PC-9 (cell line): ENCODE data around the gene ZNF444. TPM values are rescaled to one million over a fixed set of nuclear protein-coding genes. Genes with fewer than 3 reads are reported as not detected.

Source experiments
- BruUV-seq: library from RNA; stranded (reverse); fragments of 400-500 nt; replicated peaks from 2 replicates; lab custom pipeline; 2021; lab: Mats Ljungman, UMichigan
- CTCF ChIA-PET: fragments of 300-600 bp; sonication (Branson Sonifier 250); formaldehyde crosslinking; loops from one replicate; lab custom pipeline; 2022; ENCODE audit warnings: antibody characterized with exemption; lab: Charles Lee
- POLR2A ChIA-PET: fragments of 300-600 bp; sonication (Branson Sonifier 250); formaldehyde crosslinking; loops from one replicate; lab custom pipeline; 2022; ENCODE audit warnings: antibody characterized with exemption; ENCODE audit not compliant: unreplicated experiment; lab: Charles Lee
- DNase-seq, 2 experiments: peaks; one replicate each; pipeline versions ENCODE4 v3.0.0 to v3.0.0-alpha.2; 2015 to 2022; ENCODE audit warnings: mixed read lengths in 1 of 2
- H2AFZ ChIP-seq: fragments of 200-600 bp; sonication (generic); 2 replicates; pipeline ENCODE4 v1.8.1; 2017; ENCODE audit warnings: antibody characterized with exemption
- H3F3A ChIP-seq: fragments of 200-600 bp; sonication (generic); 2 replicates; pipeline ENCODE4 v1.8.1; 2017; ENCODE audit warnings: antibody characterized with exemption, mild to moderate bottlenecking, low read depth; ENCODE audit not compliant: insufficient read depth
- H3K27ac ChIP-seq: fragments of 200-600 bp; sonication (generic); 2 replicates; pipeline ENCODE4 v1.6.1; 2016; ENCODE audit warnings: mixed run types
- H3K27me3 ChIP-seq: fragments of 200-600 bp; sonication (generic); 2 replicates; pipeline ENCODE4 v1.6.1; 2016; ENCODE audit warnings: low read depth, mixed run types; ENCODE audit not compliant: insufficient read depth
- H3K36me3 ChIP-seq: fragments of 200-600 bp; sonication (generic); 2 replicates; pipeline ENCODE4 v1.6.1; 2016; ENCODE audit warnings: low read depth, mixed run types
- H3K4me1 ChIP-seq: fragments of 200-600 bp; sonication (generic); replicated peaks from 2 replicates; pipeline ENCODE4 v1.6.1; 2016; ENCODE audit warnings: mixed run types; ENCODE audit not compliant: insufficient read depth
- H3K4me2 ChIP-seq: fragments of 200-600 bp; sonication (generic); 2 replicates; pipeline ENCODE4 v1.6.1; 2017; ENCODE audit warnings: mixed run types
- H3K4me3 ChIP-seq: fragments of 200-600 bp; sonication (generic); 2 replicates; pipeline ENCODE4 v1.6.1; 2016; ENCODE audit warnings: mixed run types
- H3K79me2 ChIP-seq: fragments of 200-600 bp; sonication (generic); 2 replicates; pipeline ENCODE4 v1.6.1; 2017; ENCODE audit warnings: low read depth, mixed run types
- H3K9me2 ChIP-seq: fragments of 200-600 bp; sonication (generic); 2 replicates; pipeline ENCODE4 v1.8.1; 2017; ENCODE audit warnings: mild to moderate bottlenecking; ENCODE audit not compliant: insufficient read depth
- H3K9me3 ChIP-seq: fragments of 200-600 bp; sonication (generic); 2 replicates; pipeline ENCODE4 v1.8.1; 2016; ENCODE audit warnings: low read depth; ENCODE audit not compliant: insufficient read depth
- H4K20me1 ChIP-seq: fragments of 200-600 bp; sonication (generic); 2 replicates; pipeline ENCODE4 v1.8.1; 2017; ENCODE audit not compliant: insufficient read depth
- EZH2 ChIP-seq: fragments of 200-600 bp; sonication (generic); IDR thresholded peaks from 2 replicates; pipeline ENCODE4 v1.8.0; 2017; ENCODE audit warnings: antibody characterized with exemption, low read depth
- intact Hi-C: fragments of 100-400 bp; cut with micrococcal nuclease; formaldehyde crosslinking; loops from one replicate; pipeline ENCODE4 v1.10.0; 2022; ENCODE audit not compliant: unreplicated experiment
- total RNA-seq: library from RNA; stranded (reverse); gene quantifications from 2 replicates; pipeline ENCODE4 v1.2.3, GENCODE V29; 2021
- TF ChIP-seq, protein P1 (sequence below): fragments of 200-600 bp; sonication (generic); conservative IDR thresholded peaks from 2 replicates; pipeline ENCODE4 v1.6.1; 2017; ENCODE audit warnings: mixed run types, antibody characterized with exemption, mild to moderate bottlenecking, moderate library complexity

ZNF444 gene
- total RNA-seq, 1 experiment from 2014 or later = 50.5 TPM

DNA sequence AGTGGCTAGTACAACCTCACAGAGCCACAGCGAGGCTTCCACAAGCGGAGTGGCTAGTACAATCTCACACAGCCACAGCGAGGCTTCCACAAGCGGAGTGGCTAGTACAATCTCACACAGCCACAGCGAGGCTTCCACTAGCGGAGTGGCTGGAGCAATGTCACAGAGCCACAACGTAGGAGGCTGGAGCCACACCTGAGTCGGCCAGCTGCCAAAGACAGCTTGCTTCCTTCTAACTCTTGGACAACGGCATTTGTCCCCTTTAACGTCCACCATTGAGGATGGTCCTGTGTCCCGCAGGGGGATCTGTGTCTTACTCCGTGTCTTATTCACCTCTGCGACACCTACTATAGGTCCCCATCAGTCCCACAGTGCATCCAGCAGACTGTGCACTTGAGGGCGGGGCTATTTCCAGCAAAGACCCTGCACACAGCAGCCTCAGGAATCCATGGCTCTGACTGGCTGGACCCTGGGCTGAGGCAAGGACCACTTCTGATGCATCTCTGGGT lies 23.7 kb upstream of the ZNF444 start:
- no peaks in the 10 kb centered on the region for H3K9me2 ChIP-seq
- TF ChIP-seq, protein P1, sequence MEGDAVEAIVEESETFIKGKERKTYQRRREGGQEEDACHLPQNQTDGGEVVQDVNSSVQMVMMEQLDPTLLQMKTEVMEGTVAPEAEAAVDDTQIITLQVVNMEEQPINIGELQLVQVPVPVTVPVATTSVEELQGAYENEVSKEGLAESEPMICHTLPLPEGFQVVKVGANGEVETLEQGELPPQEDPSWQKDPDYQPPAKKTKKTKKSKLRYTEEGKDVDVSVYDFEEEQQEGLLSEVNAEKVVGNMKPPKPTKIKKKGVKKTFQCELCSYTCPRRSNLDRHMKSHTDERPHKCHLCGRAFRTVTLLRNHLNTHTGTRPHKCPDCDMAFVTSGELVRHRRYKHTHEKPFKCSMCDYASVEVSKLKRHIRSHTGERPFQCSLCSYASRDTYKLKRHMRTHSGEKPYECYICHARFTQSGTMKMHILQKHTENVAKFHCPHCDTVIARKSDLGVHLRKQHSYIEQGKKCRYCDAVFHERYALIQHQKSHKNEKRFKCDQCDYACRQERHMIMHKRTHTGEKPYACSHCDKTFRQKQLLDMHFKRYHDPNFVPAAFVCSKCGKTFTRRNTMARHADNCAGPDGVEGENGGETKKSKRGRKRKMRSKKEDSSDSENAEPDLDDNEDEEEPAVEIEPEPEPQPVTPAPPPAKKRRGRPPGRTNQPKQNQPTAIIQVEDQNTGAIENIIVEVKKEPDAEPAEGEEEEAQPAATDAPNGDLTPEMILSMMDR = no peak
- no peak for TF ChIP-seq EZH2
- no peak overlapping the region for H2AFZ ChIP-seq
- H3K4me2 ChIP-seq = no peak overlapping the region
- BruUV-seq = no TSS peak
- intact Hi-C loops = no loop called here
- H3K9me3 ChIP-seq = no peaks in the 10 kb centered on the region
- no peak overlapping the region for H3K27ac ChIP-seq
- ChIA-PET CTCF (no interaction called here), POLR2A (no interaction called here)
- H3K27me3 ChIP-seq = no peaks in the 10 kb centered on the region
- H3F3A ChIP-seq = peaks cover 23% of the 10 kb centered on the region; the same call in 1 of the 2 replicates
- H3K4me1 ChIP-seq = peaks cover 14% of the 10 kb centered on the region
- peaks cover 73% of the 10 kb centered on the region for H4K20me1 ChIP-seq
- no peak overlapping the region for H3K4me3 ChIP-seq
- DNase-seq = peak in 1 of 2 experiments; percentile 20
- H3K79me2 ChIP-seq = peaks cover 81% of the 10 kb centered on the region
- H3K36me3 ChIP-seq = peaks cover 10% of the 10 kb centered on the region; the same call in 1 of the 2 replicates

DNA sequence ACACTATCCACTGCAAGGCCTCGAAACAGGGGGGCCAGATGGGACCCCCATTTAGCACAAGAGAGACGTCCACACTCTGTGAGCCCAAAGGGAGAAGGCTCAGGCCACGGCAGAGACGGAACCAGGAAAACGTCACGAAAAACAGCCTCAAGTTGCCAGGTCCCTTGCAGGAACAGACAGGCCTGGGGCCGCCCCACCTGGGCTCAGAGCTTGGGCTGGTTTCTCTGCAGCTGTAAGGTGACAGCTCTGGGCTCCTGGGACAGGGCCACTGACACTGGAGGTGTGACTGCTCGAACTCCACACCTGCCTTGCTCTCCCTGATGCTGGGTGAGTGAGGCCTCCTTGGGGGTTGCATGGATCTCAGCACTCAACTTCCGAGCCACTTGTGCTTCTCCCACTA lies 23.2 kb upstream of the ZNF444 start:
- no peak overlapping the region for H3K4me3 ChIP-seq
- H3K9me2 ChIP-seq = no peaks in the 10 kb centered on the region
- intact Hi-C loops = no loop called here
- peaks cover 68% of the 10 kb centered on the region for H4K20me1 ChIP-seq
- no peaks in the 10 kb centered on the region for H3K27me3 ChIP-seq
- CTCF ChIA-PET = no interaction called here
- H3K4me1 ChIP-seq = peaks cover 14% of the 10 kb centered on the region
- H2AFZ ChIP-seq = no peak overlapping the region
- H3K79me2 ChIP-seq = peaks cover 77% of the 10 kb centered on the region
- H3F3A ChIP-seq = peaks cover 22% of the 10 kb centered on the region; the same call in 1 of the 2 replicates
- no peak overlapping the region for H3K4me2 ChIP-seq
- no peak for TF ChIP-seq EZH2
- TF ChIP-seq, protein P1 = no peak
- POLR2A ChIA-PET = no interaction called here
- peaks cover 10% of the 10 kb centered on the region; the same call in 1 of the 2 replicates for H3K36me3 ChIP-seq
- BruUV-seq = no TSS peak
- no peaks in the 10 kb centered on the region for H3K9me3 ChIP-seq
- no peak overlapping the region for H3K27ac ChIP-seq
- DNase-seq = peak in 1 of 2 experiments; percentile 11

DNA sequence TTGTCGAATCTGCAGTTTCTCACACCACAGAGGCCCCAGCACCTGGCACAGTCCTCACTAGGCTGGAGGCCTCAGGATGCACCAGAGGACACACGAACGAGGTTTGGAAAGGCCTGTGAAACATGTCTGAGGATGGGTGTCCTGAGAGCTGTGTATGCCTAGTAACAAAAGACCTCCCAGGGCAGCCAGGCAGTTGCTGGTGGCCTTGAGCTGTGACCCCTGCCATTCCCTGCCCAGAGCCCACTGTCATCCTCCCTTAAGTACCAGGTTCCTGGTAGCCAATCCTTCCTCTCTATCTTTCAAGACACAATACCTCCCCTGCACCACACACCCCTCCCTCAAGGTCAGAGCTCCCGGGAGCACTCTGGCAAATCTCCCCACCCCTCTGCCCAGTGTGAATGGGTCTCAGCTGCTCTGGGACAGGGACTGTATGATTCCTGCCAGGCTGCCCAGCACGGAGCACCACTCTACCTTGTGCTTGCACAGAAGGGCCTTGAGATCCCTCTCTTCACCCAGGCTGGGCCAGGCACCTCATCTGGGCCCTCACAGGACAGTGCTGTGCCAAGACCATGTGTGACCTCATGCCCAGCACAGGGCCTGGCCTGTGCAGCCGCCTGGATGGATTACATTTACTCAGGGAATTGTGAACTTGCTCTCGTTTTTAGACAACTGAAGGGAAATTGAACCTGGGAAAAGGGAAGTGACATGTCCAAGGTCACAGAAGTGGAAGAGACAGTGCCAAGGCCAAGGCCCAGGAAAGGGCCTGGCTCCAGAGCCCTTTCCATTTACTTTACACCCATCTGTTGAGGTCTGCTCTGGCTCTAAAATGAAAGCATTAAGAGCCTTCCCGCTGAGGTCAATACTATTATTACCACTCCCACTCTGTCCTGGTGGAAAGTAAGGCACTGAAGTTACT lies 22.2 kb upstream of the ZNF444 start:
- no peaks in the 10 kb centered on the region for H3K9me3 ChIP-seq
- H3K36me3 ChIP-seq = 0 out of 2 replicates have a peak, but pooled peaks cover 10% of the 10 kb centered on the region
- TSS peak; percentile 37 for BruUV-seq
- TF ChIP-seq, protein P1 = no peak
- TF ChIP-seq EZH2 = no peak
- peaks cover 67% of the 10 kb centered on the region for H3K79me2 ChIP-seq
- H4K20me1 ChIP-seq = peaks cover 58% of the 10 kb centered on the region
- H3K27me3 ChIP-seq = no peaks in the 10 kb centered on the region
- H3K4me2 ChIP-seq = peak overlapping the region; percentile 96
- no peaks in the 10 kb centered on the region for H3K9me2 ChIP-seq
- ChIA-PET POLR2A (interaction anchor here (0.5 kb wide), 1 partner anchor 23 kb away, joined by 3 read pairs; no protein-coding TSS in a partner anchor), CTCF (no interaction called here)
- peak overlapping the region; percentile 94 for H3K4me3 ChIP-seq
- no peak overlapping the region for H2AFZ ChIP-seq
- intact Hi-C loops = no loop called here
- DNase-seq = peak in 1 of 2 experiments; percentile 10
- peak overlapping the region; percentile 81 for H3K27ac ChIP-seq
- peaks cover 10% of the 10 kb centered on the region for H3K4me1 ChIP-seq
- peaks cover 22% of the 10 kb centered on the region; the same call in 1 of the 2 replicates for H3F3A ChIP-seq
